ENCODE data around the gene TNF.

Gene TNF

DNA sequence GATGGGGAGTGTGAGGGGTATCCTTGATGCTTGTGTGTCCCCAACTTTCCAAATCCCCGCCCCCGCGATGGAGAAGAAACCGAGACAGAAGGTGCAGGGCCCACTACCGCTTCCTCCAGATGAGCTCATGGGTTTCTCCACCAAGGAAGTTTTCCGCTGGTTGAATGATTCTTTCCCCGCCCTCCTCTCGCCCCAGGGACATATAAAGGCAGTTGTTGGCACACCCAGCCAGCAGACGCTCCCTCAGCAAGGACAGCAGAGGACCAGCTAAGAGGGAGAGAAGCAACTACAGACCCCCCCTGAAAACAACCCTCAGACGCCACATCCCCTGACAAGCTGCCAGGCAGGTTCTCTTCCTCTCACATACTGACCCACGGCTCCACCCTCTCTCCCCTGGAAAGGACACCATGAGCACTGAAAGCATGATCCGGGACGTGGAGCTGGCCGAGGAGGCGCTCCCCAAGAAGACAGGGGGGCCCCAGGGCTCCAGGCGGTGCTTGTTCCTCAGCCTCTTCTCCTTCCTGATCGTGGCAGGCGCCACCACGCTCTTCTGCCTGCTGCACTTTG is at the start of gene TNF:
Gene TNF (plus strand): TSS at position 231 of the 567 bp plus-strand sequence. CDS start 177 bp downstream, at position 408.
- DNase-seq (ENCODE audit: low spot score), result no peak

DNA sequence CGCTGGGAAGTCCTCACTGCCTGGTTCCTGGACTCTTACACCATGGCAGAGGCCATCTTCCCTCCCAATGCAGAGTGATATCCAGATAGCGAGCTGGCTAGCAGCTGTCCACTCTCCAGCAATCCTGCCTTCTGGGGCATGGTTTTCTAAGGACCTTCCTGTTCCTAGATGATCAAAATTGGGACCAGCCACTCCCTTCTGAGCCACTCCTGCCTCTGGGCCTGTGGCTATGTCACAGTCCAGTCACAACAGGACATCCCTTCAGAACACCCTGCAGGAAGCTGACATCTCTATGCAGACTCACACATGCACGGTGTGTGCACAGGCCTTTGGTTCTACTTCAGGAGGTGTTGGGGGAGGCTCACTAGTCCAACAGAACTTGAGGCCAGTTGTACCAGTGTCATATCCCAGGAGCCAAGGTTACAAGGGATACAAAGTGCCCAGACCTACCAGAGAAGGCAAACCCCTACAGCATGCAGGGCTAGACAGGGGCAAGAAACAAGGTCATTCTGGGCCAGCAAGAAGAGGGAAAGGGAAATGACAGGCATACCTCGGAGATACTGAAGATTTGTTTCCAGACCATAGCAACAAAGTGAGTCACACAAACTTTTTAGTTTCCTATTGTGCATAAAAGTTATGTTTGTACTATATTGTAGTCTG is 49.3 kb upstream of the TNF start:
- no peak for DNase-seq (ENCODE audit: low spot score)

- DNase-seq (ENCODE audit: low spot score), result no peak
These were observed 47.0 kb upstream of the TNF start for GRCh38 chr6:31528307-31528777.

GRCh38 chr6:31528821-31529328 is 46.5 kb upstream of the TNF start, which contains the start of gene MCCD1:
Gene MCCD1 (plus strand): TSS chr6:31528962. CDS start chr6:31529015, 53 bp downstream.
- no peak for DNase-seq (ENCODE audit: low spot score)

DNA sequence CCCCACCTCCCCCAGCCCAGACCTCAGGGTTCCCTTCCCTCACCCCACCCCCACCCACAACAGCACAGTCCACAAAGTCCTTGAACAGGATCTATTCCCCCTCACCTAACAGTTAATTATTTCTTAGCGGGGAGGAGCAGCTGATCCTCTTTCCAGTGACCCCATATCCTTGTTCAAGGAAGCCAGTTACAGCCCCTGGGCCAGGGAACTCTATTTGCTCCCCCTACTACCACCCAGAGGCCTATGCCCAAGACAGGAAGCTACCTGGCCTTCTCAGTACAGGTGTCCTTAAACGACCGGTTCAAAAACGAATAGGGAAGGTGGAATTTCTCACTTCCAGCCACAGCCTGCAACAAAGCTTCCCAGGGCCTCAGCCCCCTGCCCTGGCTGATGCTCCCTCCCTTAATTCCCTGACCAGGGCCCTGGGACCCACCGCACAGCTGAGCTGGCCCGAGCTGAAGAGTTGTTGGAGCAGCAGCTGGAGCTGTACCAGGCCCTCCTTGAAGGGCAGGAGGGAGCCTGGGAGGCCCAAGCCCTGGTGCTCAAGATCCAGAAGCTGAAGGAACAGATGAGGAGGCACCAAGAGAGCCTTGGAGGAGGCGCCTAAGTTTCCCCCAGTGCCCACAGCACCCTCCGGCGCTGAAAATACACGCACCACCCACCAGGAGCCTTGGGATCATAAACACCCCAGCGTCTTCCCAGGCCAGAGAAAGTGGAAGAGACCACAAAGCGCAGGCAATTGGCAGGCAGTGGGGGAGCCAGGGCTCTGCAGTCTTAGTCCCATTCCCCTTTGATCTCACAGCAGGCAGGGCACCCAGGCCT is 45.8 kb upstream of the TNF start:
- DNase-seq (ENCODE audit: low spot score), result no peak

DNA sequence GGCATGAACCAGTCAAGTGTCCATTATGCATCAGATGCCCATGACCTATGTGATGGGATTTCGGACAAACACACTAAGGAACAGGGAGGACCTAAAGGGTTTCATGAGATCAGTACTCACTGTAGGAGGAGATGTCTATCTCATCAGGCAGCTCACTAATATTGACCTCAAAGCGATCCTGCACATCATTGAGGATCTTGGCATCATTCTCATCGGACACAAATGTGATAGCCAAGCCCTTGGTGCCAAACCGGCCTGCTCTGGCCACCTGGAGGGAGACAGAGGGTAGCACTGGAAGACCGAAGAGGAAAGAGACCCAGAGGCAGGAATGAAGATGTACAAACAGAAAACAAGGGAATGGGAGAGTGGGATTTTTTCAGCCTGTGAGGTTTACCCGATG is 44.7 kb upstream of the TNF start:
- DNase-seq (ENCODE audit: low spot score), result no peak

- no peak for DNase-seq (ENCODE audit: low spot score)
These were observed 44.2 kb upstream of the TNF start for GRCh38 chr6:31531162-31531561.

DNA sequence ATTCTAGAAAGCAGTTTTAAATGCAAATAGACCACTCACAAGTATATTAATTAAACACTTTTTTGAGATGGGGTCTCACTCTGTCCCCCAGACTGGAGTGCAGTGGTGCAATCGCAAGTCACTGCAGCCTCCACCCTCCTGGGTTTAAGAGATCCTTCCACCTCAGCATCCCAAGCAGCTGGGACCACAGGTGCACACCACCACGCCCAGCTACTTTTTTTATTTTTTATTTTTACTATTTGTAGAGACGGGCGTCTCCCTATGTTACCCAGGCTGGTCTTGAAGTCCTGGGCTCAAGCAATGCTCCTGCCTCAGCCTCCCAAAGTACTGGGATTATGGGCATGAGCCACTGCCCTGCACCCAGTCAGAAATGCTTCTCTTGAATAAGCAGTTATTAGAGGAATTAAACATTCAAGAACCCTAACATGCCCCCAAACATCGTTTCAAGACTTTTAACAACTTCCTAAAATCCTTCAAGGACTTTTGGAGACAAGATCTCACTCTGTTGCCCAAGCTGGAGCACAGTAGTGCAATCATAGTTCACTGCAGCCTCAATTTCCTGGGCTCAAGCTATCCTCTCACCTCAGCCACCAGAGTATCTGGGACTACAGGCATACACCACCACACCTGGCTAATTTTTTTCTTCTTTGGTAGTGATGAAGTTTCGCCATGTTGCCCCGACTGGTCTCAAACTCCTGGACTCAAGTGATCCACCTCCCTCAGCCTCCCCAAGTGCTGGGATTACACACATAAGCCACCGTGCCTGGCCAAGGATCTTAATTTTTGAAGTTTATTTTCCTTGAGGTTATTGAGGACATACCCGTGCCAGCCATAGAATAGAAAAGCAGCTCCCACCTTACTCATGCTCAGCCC is 43.4 kb upstream of the TNF start:
- no peak for DNase-seq (ENCODE audit: low spot score)

GRCh38 chr6:31532644-31533454 is 42.5 kb upstream of the TNF start:
- no peak for DNase-seq (ENCODE audit: low spot score)

DNA sequence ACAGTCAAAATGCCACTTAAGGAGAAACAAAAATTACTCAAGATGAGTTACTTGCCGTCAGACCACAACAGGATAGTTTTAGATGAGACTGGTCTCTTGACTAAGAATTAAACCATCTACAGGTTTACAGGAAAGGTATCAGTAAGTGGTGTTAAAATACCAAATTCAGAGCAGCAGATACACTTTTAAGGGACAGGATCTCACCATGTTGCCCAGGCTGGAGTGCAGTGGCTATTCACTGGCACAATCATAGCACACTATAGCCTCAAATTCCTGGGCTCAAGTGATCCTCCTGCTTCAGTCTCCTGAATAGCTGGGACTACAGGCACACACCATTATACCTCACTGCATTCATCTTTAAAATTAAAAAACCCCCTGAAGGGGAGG is 41.9 kb upstream of the TNF start:
- no peak for DNase-seq (ENCODE audit: low spot score)

DNA sequence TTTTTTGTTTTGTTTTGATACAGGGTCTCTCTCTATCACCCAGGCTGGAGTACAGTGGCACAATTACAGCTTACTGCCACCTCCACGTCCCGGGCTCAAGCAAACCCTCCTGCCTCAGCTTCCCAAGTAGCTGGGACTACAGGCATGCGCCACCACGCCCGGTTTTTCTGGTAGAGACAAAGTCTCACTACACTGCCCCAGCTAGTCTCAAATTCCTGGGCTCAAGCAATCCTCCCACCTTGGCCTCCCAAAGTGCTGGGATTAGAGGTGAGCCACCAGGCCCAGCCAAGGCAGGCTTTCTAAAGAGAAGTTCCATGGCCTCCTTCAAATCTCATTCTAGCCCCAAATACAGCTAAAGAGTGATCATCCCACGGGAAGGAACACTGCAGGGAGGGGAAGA is 41.4 kb upstream of the TNF start:
- no peak for DNase-seq (ENCODE audit: low spot score)

DNA sequence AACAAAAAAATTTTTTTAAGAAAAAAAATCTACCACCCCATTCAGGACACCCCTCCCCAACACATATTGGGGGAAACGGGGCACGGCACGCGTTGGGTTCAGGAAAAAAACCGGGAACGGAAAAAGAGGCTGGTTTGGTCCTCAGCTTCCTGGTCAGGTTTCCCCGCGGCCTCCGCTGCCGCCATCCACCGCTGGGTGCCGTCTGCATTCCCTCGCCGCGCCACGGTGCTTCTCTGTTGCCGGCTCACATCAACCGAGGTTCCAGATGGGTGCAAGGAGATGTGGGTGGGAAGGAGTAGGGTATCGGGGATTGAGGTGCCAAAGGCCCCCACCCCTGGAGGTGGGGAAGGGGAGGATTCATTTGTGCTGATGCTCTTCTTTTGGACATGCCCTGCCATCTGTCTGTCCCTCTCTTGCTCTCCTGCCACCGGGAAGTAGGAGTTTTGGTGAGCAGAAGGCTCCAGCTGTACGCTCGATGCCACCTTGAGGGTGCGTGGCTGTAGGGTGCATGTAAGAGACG is 40.8 kb upstream of the TNF start:
- DNase-seq (ENCODE audit: low spot score), result no peak

GRCh38 chr6:31535538-31536324 is 39.6 kb upstream of the TNF start:
- no peak for DNase-seq (ENCODE audit: low spot score)

DNA sequence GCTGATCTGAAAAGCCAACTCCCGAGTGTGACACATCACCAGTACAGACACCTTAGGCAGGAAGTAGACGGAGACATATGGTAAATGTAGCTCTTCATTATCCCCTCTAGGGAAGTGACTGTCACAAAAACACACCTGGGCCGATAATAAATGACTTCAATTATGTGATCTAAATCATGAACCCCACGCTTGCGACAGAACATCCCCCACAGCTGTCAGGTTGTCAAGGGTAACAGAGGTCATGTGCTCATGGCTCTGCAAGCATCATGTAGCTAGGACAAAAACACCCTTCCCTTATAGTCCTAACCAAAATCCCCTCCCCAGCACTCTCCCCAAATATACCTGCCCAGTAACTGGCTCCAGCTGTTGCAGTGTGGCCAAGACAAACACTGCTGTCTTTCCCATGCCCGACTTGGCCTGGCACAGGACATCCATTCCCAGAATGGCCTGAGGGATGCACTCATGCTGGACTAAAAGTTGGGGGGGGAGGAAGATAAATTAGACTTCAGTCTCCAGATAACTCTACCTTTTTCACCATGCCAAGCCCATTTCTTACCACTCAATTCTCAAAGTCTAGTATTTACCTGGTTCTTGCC is 36.5 kb upstream of the TNF start:
- DNase-seq (ENCODE audit: low spot score), result no peak

DNA sequence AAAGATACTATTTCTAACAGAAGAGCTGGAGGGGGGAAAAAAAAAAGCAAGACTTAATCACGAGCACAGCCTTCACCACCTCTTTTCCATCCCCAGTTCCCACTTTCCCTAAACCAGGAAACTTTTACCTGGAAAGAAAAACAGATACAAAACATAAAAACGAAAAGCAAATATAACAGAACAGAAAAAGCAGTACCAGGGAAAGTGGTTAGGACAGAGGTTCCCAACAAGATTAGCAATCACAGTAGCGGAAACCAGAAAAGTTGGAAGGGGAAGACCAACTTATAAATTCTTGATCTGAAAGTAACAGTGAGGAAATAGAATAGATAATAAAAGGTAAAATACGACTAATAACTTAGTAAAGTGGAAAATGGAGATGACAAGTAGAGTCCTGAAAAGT is 34.7 kb upstream of the TNF start:
- DNase-seq (ENCODE audit: low spot score), result no peak

DNA sequence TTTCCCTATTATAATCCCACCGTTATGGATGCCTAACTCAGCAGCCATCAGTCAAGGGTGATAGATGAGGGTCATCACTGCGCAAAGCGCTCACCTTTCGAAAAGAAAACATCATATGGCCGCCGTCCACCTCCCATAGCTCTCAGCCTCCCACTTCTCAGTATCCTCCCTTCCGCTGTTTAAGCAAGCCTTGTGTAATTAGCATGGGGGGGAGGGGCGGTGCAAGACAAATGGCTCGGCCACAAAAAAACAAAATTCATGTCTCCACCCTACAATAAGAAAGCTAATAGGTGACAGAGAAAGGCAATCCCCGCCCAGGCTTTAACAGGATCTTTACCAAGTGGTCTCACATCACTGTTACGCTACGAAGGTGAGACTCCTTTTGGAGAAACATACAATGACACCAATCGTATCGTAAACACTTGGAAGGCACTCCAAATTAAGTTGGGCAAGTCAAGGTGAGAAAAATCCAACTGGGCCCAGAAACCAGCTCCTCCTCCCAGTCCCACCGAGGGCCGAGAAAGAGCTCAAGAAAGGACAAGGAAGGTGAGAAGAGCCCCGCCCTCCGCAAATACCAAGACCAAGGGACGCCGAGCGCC is 34.2 kb upstream of the TNF start:
- DNase-seq (ENCODE audit: low spot score), result peak; percentile 39

- DNase-seq (ENCODE audit: low spot score), result peak; percentile 92
These were observed 33.5 kb upstream of the TNF start, which contains the start of gene DDX39B for GRCh38 chr6:31541658-31542521. Gene DDX39B (minus strand): TSS chr6:31542003. CDS start chr6:31540532, 1,471 bp downstream.

DNA sequence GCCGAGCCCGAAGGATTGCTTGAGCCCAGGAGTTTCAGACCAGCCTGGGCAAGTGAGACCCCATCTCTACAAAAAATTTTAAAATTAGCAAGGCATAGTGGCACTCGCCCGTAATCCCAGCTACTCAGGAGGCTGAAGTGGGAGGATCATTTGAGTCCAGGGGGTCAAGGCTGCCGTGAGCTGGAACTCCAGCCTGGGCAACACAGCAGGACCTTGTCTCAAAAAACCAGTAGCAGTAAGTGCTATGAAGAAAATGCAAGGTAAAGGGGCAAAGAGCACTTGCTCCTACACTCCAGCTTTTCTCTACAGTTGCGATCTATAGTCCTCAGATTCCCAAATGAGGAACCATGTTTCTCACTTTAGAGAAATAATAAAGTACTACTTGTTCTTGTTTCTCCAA is 31.7 kb upstream of the TNF start:
- no peak for DNase-seq (ENCODE audit: low spot score)
